A673 (cell line): Measurements from ENCODE around the gene GPA33. TPM values are rescaled to one million over a fixed set of nuclear protein-coding genes. Genes with fewer than 3 reads are reported as not detected.

Experiments used
- BruUV-seq: library from RNA; stranded (reverse); fragments of 400-500 nt; replicated peaks from 2 replicates; lab custom pipeline; 2021; lab: Mats Ljungman, UMichigan
- CTCF ChIA-PET: fragments of 300-600 bp; sonication (Branson Sonifier 250); formaldehyde crosslinking; loops from one replicate; lab custom pipeline; 2022; ENCODE audit warnings: antibody characterized with exemption; lab: Charles Lee
- POLR2A ChIA-PET: fragments of 300-600 bp; sonication (Branson Sonifier 250); formaldehyde crosslinking; loops from one replicate; lab custom pipeline; 2022; ENCODE audit warnings: antibody characterized with exemption; ENCODE audit not compliant: low non-redundant PET; lab: Charles Lee
- DNase-seq: peaks from one replicate; pipeline ENCODE4 v3.0.0-alpha.2; 2015; ENCODE audit warnings: low spot score
- H3K27ac ChIP-seq: fragments of 200-600 bp; sonication (generic); 2 replicates; pipeline ENCODE4 v1.5.1; 2016; ENCODE audit warnings: mixed run types, low read depth, mild to moderate bottlenecking, mixed read lengths, antibody characterized with exemption, low read length; ENCODE audit not compliant: poor library complexity, severe bottlenecking
- H3K27me3 ChIP-seq: fragments of 200-600 bp; sonication (generic); replicated peaks from 2 replicates; pipeline ENCODE4 v1.6.1; 2017; ENCODE audit warnings: mixed run types, low read depth, mild to moderate bottlenecking, mixed read lengths, antibody characterized with exemption, low read length; ENCODE audit not compliant: insufficient read depth, poor library complexity
- H3K36me3 ChIP-seq: fragments of 200-600 bp; sonication (generic); 2 replicates; pipeline ENCODE4 v1.6.1; 2016; ENCODE audit warnings: mixed run types, mild to moderate bottlenecking, mixed read lengths, antibody characterized with exemption, low read length; ENCODE audit not compliant: insufficient read depth, poor library complexity, severe bottlenecking
- H3K4me1 ChIP-seq: fragments of 200-600 bp; sonication (generic); 2 replicates; pipeline ENCODE4 v1.6.1; 2017; ENCODE audit warnings: mixed run types, mild to moderate bottlenecking, mixed read lengths, antibody characterized with exemption, low read length; ENCODE audit not compliant: insufficient read depth, poor library complexity, severe bottlenecking
- H3K4me3 ChIP-seq: fragments of 200-600 bp; sonication (generic); 2 replicates; pipeline ENCODE4 v1.5.1; 2016; ENCODE audit warnings: low read depth, mixed run types, mild to moderate bottlenecking, mixed read lengths, low read length; ENCODE audit not compliant: poor library complexity, severe bottlenecking
- H3K9me3 ChIP-seq: fragments of 200-600 bp; sonication (generic); 2 replicates; pipeline ENCODE4 v1.6.1; 2016; ENCODE audit warnings: mixed run types, low read depth, mild to moderate bottlenecking, mixed read lengths, antibody characterized with exemption, low read length; ENCODE audit not compliant: poor library complexity, severe bottlenecking
- CTCF ChIP-seq: fragments of 300-800, 200-600 bp; sonication (generic); conservative IDR thresholded peaks from 2 replicates; pipeline ENCODE4 v1.5.1; 2017; ENCODE audit warnings: low read depth, mild to moderate bottlenecking, antibody characterized with exemption, low read length, moderate library complexity, mixed read lengths
- EZH2 ChIP-seq: fragments of 200-600 bp; sonication (generic); IDR thresholded peaks from 2 replicates; pipeline ENCODE4 v1.6.1; 2017; ENCODE audit warnings: borderline replicate concordance, low read depth, mild to moderate bottlenecking, mixed read lengths, antibody characterized with exemption, low read length; ENCODE audit not compliant: poor library complexity, severe bottlenecking
- intact Hi-C: fragments of 100-400 bp; cut with micrococcal nuclease; formaldehyde crosslinking; loops from one replicate; pipeline ENCODE4 v1.10.0; 2022; ENCODE audit not compliant: unreplicated experiment
- total RNA-seq: library from RNA; stranded (reverse); gene quantifications from 2 replicates; pipeline ENCODE4 v1.2.3, GENCODE V29; 2021

Gene GPA33
- total RNA-seq, 1 experiment from 2014 or later = not detected

- DNase-seq = no peak
- TF ChIP-seq EZH2 (no peak), CTCF (no peak)
- BruUV-seq = no TSS peak
- H3K4me3 ChIP-seq = no peak overlapping the region
- H3K9me3 ChIP-seq = no peaks in the 10 kb centered on the region
- H3K27ac ChIP-seq = no peak overlapping the region
- POLR2A ChIA-PET = no interaction called here
- no peaks in the 10 kb centered on the region for H3K27me3 ChIP-seq
- H3K36me3 ChIP-seq = no peaks in the 10 kb centered on the region
- intact Hi-C loops = no loop called here
- CTCF ChIA-PET = no interaction called here
- peaks cover 10% of the 10 kb centered on the region for H3K4me1 ChIP-seq
Observed at GRCh38 chr1:167094690-167095089, 4.5 kb upstream of the GPA33 start.

GRCh38 chr1:167093846-167094516, 3.8 kb upstream of the GPA33 start, which contains the start of gene STYXL2:
Gene STYXL2 (plus strand): TSS chr1:167094075. CDS start chr1:167094850, 775 bp downstream.
- Histone ChIP-seq H3K4me3 (no peak within 1 kb of the TSS), H3K27ac (no peak within 1 kb of the TSS), H3K36me3 (no peaks in the 10 kb centered on the region), H3K4me1 (peaks cover 10% of the 10 kb centered on the region), H3K9me3 (no peaks in the 10 kb centered on the region), H3K27me3 (no peaks in the 10 kb centered on the region)
- DNase-seq = no peak
- TF ChIP-seq CTCF (no peak), EZH2 (no peak)
- POLR2A ChIA-PET = no interaction called here
- no TSS peak for BruUV-seq
- intact Hi-C loops = no loop called here
- CTCF ChIA-PET = no interaction called here

- no peaks in the 10 kb centered on the region for H3K36me3 ChIP-seq
- DNase-seq = no peak
- H3K27ac ChIP-seq = no peak overlapping the region
- POLR2A ChIA-PET = interaction anchor here (0.6 kb wide), 1 partner anchor 497 kb away, joined by 4 read pairs; no protein-coding TSS in a partner anchor
- CTCF ChIA-PET = no interaction called here
- no peak overlapping the region for H3K4me3 ChIP-seq
- H3K9me3 ChIP-seq = no peaks in the 10 kb centered on the region
- no peaks in the 10 kb centered on the region for H3K27me3 ChIP-seq
- BruUV-seq = no TSS peak
- TF ChIP-seq CTCF = no peak
- intact Hi-C loops = no loop called here
- peaks cover 10% of the 10 kb centered on the region for H3K4me1 ChIP-seq
Observed at GRCh38 chr1:167092653-167093052, 2.5 kb upstream of the GPA33 start.
